Liver (tissue), 2 donors: ENCODE results near the gene CAMSAP1.
"Not testable (repeated sequence)": the region's sequence is repeated elsewhere in the genome, so short reads cannot be mapped to it uniquely, and the experiment has no call there.

Source experiments
- TF ChIP-seq, protein P1 (sequence below): fragments of 150-350 bp; IDR thresholded peaks from 2 replicates; pipeline ENCODE4 v1.5.1; 2017; ENCODE audit warnings: improper control_type of control experiment, low read depth, low read length; ENCODE audit not compliant: missing input control
- TF ChIP-seq, protein P2 (sequence below): IDR thresholded peaks from 2 replicates; pipeline ENCODE4 v1.6.1; 2016; ENCODE audit warnings: antibody characterized with exemption
- donor health status: healthy.

DNA sequence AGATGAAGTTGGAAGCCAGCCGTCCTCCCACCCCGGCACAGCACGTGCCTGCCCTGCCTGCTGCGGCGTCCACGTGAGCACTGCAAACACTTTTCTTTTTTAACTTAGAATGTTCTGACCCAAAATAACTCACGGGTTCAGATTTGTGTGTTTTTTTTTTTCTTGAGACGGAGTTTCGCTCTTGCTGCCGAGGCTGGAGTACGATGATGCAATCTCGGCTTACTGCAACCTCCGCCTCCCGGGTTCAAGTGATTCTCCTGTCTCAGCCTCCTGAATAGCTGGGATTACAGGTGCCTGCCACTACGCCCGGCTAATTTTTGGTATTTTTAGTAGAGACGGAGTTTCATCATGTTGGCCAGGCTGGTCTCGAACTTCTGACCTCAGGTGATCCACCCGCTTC lies 39.8 kb upstream of the CAMSAP1 start:
- TF ChIP-seq, protein P1, sequence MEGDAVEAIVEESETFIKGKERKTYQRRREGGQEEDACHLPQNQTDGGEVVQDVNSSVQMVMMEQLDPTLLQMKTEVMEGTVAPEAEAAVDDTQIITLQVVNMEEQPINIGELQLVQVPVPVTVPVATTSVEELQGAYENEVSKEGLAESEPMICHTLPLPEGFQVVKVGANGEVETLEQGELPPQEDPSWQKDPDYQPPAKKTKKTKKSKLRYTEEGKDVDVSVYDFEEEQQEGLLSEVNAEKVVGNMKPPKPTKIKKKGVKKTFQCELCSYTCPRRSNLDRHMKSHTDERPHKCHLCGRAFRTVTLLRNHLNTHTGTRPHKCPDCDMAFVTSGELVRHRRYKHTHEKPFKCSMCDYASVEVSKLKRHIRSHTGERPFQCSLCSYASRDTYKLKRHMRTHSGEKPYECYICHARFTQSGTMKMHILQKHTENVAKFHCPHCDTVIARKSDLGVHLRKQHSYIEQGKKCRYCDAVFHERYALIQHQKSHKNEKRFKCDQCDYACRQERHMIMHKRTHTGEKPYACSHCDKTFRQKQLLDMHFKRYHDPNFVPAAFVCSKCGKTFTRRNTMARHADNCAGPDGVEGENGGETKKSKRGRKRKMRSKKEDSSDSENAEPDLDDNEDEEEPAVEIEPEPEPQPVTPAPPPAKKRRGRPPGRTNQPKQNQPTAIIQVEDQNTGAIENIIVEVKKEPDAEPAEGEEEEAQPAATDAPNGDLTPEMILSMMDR: not testable (repeated sequence)
- TF ChIP-seq, protein P2, sequence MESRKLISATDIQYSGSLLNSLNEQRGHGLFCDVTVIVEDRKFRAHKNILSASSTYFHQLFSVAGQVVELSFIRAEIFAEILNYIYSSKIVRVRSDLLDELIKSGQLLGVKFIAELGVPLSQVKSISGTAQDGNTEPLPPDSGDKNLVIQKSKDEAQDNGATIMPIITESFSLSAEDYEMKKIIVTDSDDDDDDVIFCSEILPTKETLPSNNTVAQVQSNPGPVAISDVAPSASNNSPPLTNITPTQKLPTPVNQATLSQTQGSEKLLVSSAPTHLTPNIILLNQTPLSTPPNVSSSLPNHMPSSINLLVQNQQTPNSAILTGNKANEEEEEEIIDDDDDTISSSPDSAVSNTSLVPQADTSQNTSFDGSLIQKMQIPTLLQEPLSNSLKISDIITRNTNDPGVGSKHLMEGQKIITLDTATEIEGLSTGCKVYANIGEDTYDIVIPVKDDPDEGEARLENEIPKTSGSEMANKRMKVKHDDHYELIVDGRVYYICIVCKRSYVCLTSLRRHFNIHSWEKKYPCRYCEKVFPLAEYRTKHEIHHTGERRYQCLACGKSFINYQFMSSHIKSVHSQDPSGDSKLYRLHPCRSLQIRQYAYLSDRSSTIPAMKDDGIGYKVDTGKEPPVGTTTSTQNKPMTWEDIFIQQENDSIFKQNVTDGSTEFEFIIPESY: not testable (repeated sequence)
